Right kidney (tissue), 1 donor: ENCODE results near the gene DPP6.
"Not testable (repeated sequence)": the region's sequence is repeated elsewhere in the genome, so short reads cannot be mapped to it uniquely, and the experiment has no call there.

ENCODE experiments used
- DNase-seq: peaks from one replicate; pipeline ENCODE4 v3.0.0-alpha.2; 2016

DPP6 gene

GRCh38 chr7:154911862-154912455 is 859.8 kb downstream of the DPP6 start:
- DNase-seq: no peak

DNA sequence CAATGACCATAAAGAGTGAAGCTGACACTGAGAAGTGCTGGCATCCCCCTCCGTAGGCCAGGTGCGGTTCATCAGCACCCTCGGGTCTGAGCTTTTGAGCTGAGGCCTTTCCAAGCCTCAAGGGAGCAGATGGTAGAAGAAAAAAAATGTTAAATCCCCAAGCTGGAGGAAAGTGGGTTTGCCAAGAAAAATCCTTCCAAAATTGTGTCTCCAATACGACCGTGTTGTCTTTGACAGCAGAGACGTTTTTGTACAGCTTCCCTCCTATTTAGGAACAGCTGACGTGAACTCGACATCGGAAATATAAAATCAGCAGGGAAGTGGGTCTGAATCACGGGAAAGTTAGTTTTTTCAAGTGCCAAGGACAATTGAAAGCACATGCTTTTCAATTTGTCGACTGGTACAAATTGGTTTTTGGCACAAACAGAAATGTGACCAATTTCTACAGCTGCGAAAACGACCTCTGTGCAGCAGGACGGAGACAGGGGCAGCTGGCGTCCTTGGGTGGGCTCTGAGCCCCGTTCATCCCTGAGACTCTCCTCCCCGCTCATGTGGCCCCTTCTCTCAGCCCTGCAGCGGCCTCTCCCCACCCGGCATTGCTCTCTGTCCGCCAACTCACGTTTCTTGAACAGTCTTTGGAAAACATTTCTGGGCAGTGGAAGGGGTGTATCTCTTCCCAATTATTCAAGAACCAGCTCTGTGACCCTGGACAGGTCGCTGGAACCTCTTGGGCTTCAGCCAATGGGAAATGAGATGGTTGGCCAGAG is 860.9 kb downstream of the DPP6 start:
- no peak for DNase-seq

DNA sequence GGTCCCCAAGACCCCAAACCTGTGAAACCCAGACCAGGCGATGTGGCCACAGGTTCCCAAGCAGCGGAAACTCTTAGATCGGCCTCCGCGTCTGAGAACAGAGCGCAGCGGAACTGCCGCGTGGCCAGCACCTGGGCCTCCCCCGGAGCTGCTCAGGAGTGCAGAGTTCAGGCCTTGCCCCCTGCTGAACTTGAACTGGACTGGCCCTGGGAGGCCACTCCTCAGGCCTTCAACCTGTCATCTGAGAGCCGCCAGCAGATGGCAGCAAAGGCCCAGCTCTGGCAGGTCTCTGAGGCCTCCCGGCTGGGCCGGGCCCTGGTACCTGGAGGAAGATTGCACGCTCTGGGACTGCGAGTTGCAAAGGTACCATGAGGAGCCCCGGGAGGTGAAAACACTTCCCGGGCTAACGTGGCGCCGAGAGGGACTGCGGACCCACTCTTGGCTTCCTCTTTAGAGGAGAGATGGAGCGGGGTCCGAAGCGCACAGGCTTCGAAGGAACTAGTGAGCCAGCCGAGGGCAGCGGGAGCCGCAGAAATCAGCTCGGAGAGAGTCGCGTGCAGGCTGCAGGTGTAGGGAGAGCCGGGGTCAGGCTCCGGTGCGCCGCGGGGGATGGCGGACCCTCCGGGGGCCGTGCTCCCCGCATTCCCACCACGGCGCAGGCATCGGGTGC is 861.6 kb downstream of the DPP6 start:
- DNase-seq: peak; percentile 90

- DNase-seq: peak; percentile 39
Observed at GRCh38 chr7:154914308-154914995, 862.3 kb downstream of the DPP6 start.

- no peak for DNase-seq
Observed at GRCh38 chr7:154914996-154915380, 862.8 kb downstream of the DPP6 start.

DNA sequence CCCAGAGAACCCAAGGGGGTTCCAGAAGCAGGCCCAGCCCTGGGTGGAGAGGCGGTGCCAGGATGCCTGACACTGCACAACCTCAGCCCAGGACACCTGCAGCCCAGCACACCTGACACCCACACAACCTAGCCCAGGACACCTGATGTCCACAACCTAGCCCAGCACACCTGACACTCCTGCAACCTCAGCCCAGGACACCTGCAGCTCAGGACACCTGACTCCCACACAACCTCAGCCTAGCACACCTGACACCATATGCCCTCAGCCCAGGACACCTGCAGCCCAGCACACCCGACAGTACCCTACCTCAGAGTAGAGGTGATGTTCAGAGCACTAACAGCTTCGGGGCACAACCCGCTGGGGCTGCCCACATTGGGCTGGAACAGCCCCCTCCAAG is 863.4 kb downstream of the DPP6 start:
- no peak for DNase-seq

DNA sequence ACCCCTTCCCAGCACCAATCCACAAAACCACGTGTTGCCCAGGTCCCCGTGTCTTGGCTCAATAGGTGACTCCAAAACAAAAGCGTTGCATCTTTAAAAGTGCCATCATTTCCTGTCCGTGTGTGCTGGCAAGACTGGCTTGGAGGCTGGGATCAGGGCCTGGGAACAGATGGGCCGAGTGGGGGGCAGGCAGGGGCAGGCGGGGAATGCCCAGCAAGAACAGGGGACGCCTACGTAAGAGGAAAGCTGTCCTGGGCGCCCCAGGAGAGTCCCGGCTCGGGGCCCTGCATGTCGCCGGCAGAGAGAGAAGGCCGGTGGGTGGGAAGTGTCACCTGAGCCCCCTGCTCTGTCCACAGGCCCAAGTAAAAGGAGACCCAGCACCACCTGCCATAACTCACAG is 864.2 kb downstream of the DPP6 start:
- DNase-seq: no peak

- DNase-seq: peak; percentile 32
Observed at GRCh38 chr7:154916856-154917807, 864.9 kb downstream of the DPP6 start.

DNA sequence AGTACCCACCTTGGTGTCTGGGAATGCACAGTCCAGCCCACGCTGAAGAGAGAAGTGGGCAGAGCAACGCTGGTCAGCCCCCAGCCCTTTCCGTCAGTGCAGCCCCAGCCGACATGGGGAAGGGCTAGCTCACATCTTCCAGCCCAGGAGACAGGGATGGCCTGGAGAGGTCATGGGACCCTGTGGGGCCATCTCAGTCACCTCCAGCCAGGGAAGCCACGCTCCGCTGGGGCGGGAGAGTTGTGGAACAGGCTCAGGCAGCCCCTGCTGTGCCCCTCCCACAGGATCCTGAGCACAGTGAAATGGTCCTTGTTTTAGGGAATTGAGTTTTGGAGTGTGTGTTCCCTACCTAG is 865.6 kb downstream of the DPP6 start:
- DNase-seq: peak; percentile 25

DNA sequence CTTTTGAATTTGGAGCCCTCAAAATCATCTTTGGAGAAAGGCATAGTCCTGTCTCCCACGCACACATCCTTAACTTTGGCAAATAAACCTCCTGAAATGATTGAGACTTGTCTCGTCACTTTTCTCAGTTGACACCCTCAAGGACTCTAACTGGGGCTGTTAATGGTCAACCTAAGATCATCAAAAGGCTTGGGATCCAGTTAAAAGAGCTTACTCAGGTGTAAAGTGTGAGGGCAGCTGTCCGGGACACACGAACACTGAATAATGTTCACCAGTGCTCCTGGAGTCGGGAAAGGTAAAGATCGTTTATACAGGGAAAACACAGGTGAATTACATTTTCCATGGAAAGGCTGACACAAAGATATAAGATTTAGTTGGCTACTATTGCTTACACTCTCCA is 866.1 kb downstream of the DPP6 start:
- no peak for DNase-seq

- DNase-seq: no peak
Observed at GRCh38 chr7:154918741-154919140, 866.5 kb downstream of the DPP6 start.

DNA sequence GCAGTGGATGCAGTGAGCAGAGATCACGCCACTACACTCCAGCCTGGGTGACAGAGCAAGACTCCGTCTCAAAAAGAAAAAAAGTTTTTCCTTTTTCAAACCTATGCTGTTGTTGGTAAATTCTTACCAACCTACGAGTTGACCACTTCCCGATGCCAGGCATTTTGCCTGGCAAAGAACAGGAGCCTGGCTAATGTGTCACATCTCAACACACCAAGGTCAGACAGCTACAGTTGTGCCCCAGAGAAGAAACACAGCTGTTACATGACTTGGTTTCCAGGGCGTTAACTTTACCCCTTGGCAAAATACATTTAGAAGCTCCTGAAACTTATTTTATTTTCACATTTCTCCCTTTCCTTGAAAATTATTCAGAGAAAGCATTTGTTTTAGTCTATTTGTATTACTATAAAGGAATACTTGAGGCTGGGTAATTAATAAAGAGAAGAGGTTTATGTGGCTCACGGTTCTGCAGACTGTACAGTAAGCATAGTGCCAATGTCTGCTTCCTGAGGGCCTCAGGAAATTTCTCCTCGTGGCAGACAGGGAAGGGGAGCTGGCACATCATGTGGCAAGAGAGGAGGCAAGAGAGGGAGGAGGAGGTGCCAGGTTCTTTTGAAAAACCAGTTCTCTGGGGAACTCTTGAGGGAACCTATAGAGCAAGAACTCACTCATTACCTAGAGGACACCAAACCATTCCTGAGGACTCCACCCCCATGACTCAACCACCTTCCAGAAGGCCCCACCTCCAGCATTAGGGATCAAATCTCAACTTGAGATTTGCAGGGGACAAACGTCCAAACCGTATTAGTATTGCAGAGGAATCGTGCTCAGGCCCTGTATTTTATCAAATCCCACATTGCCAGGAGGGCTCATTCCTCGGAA is 867.4 kb downstream of the DPP6 start:
- no peak for DNase-seq

DNA sequence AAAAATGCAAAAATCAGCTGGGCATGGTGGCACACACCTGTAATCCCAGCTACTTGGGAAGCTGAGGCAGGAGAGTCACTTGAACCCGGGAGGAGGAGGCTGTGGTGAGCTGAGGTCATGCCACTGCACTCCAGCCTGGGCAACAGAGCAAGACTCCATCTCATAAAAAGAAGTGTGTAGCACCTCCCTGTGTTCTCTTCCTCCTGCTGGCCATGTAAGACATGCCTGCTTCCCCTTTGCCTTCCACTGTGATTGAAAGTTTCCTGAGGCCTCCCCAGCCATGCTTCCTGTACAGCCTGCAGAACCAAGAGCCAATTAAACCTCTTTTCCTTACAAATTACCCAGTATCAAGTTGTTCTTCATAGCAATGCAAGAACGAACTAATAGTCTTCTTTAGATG is 870.3 kb downstream of the DPP6 start:
- DNase-seq: not testable (repeated sequence)

DNA sequence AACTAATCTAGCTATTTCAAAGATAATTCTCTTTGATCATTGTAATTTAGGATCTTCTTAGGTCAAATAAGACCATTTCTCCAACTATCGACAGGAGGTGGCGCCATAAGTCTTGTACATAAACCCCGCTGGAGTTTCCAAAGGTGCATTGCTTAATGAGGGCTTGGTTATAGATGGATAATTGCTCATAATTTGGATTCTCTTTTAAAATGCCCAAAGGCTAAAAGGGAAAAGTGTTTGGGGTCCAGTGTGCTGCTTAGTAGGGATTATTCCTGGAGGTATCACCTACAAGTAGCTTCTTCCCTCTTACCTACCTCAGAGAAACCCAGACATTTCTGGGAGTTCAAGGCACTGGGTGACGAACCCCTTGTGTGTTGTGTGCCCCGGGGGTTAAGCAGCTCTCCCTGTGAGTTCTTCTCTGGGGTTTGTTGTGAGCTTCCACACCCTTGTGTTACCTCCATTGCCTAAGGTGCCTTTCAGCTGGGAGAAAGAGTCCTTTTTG is 875.5 kb downstream of the DPP6 start:
- peak; percentile 71 for DNase-seq

DNA sequence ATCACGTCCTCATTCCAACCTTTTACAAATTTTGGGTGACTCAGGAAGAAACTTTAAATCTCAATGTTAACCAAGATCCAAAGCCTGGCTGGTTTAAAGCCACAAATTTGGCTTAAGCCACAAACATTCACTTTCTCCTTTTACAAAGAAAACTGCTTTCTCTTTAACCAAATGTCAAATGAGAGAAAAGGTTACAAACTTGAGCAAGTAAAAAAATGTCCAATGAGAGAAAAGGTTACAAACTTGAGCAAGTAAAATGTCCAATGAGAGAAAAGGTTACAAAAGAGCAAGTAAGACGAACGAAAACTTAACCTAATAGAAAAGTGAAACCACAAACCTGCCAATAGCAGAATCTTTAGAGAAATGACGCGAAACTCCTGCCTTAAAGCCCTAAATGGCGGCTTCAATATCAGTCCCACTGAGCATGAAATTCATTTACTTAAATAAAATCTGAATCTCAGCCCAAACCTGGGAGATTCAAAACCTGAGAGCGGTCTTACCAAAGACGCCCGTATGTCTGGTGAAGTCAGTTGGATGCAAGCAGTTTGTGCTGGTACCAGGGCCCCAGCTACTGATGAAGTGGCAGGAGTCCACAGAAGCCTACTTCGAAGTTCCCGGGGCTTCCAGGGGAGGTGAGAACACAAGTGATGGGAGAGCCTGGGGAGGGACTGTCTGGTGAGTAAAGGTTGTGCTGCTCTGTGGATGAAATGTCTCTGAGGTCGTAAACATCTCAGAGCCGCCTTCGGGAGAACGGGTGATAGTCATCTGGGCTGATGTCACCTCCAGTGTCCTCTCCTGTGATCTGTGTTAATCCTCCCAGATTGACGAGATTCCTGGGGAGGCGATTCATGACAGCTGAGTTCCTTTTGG is 876.2 kb downstream of the DPP6 start:
- DNase-seq: peak; percentile 85

DNA sequence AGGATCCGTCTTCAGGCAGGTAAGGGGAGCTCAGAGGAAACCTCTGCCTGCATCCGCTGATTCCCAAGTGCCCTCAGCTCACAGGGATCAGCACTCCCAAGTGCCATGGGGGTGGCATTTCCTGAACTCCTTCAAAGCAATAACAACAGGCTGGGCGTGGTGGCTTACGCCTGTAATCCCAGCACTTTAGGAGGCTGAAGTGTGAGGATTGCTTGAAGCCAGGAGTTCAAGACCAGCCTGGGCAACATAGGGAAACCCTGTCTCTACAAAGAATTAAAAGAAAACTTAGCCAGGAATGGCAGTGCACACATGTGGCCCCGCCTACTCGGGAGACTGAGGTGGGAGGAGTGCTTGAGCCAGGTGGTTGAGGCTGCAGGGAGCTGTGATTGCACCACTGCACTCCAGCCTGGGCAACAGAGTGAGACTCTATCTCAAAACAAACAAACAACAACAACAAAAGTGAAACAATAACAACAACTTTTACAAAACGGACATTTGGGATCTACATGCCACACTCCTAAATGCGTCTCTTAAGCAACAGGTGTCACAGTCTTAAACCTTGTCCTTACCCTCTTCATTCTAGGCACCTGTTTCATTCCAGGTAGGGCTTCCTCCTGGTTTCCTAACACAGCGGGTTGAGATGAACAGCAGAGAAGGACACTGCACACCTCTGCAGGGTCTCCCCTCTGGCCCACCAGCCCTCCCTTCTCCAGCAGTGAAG is 877.0 kb downstream of the DPP6 start:
- DNase-seq: no peak

GRCh38 chr7:154931906-154932305 is 879.7 kb downstream of the DPP6 start:
- DNase-seq: no peak

DNA sequence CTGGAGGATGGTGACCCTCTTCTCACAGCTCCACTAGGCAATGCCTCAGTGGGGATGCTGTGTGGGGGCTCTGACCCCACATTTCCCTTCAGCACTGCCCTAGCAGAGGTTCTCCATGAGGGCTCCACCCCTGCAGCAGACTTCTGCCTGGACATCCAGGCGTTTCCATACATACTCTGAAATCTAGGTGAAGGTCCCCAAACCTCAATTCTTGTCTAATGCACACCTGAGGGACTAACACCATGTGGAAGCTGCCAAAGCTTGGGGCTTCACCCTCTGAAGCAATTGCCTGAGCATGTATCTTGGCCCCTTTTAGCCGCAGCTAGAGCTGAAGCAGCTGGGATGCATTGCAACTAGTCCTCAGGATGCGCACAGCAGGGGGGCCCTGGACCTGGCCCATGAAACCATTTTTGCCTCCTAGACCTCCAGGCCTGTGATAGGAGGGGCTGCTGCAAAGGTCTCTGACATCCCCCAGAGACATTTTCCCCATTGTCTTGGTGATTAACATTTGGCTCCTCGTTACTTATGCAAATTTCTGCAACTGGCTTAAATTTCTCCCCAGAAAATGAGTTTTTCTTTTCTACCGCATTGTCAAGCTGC is 882.3 kb downstream of the DPP6 start:
- not testable (repeated sequence) for DNase-seq

- DNase-seq: no peak
Observed at GRCh38 chr7:154937837-154938236, 885.6 kb downstream of the DPP6 start.
